B cell (primary cell): ENCODE data around the gene CPM. TPM values are rescaled to one million over a fixed set of nuclear protein-coding genes. Genes with fewer than 3 reads are reported as not detected.

Experiments
- ATAC-seq: fragments of 200-7000 bp; cut with Tn5 transposase; one replicate; pipeline ENCODE4 v1.10.0; 2021; ENCODE audit warnings: low read depth, mild to moderate bottlenecking, moderate number of reproducible peaks, moderate library complexity
- CTCF ChIA-PET: fragments of 350-600 bp; sonication (Branson Sonifier 250); formaldehyde crosslinking; loops from one replicate; lab custom pipeline; 2021; ENCODE audit warnings: antibody characterized with exemption, inconsistent platforms; lab: Charles Lee
- POLR2A ChIA-PET: fragments of 350-600 bp; sonication (Branson Sonifier 250); formaldehyde crosslinking; loops from one replicate; lab custom pipeline; 2021; ENCODE audit warnings: antibody characterized with exemption; lab: Charles Lee
- DNase-seq: peaks from one replicate; pipeline ENCODE4 v3.0.0; 2013
- H2AFZ ChIP-seq: 2 replicates; pipeline ENCODE4 v1.6.1; 2012; ENCODE audit warnings: mild to moderate bottlenecking, low read depth, low read length; ENCODE audit not compliant: insufficient read depth, poor library complexity, severe bottlenecking
- H3K27ac ChIP-seq, 2 donors: 1 replicate in 1 of 2; 2 replicates in 1 of 2; pipeline ENCODE4 v1.5.1; 2012 to 2013; ENCODE audit warnings: low read length in 2 of 2, mild to moderate bottlenecking in 2 of 2, moderate library complexity in 1 of 2
- H3K27me3 ChIP-seq, 4 experiments: fragments of 200-600 bp in 1 of 4; sonication (generic) in 1 of 4; replicated peaks in 1 of 4; 1 replicate in 2 of 4; 2 replicates in 2 of 4; pipeline versions ENCODE4 v1.6.1 to v1.7.0; 2013 to 2016; ENCODE audit warnings: low read length in 3 of 4, mild to moderate bottlenecking in 2 of 4, mixed read lengths in 1 of 4, moderate library complexity in 1 of 4; ENCODE audit not compliant: insufficient read depth in 4 of 4, control insufficient read depth in 3 of 4; ENCODE audit errors: control extremely low read depth in 1 of 4
- H3K36me3 ChIP-seq, 2 experiments: replicated peaks in 1 of 2; 1 replicate in 1 of 2; 2 replicates in 1 of 2; pipeline versions ENCODE4 v1.6.1 to v1.7.1; 2013; ENCODE audit warnings: low read length in 1 of 2; ENCODE audit not compliant: insufficient read depth in 2 of 2, control insufficient read depth in 1 of 2; ENCODE audit errors: control extremely low read depth in 1 of 2, extremely low read depth in 1 of 2
- H3K4me1 ChIP-seq, 2 donors: fragments of 200-600 bp in 1 of 2; sonication (generic) in 1 of 2; 1 replicate in 1 of 2; 2 replicates in 1 of 2; pipeline versions ENCODE4 v1.5.1 to v1.6.1; 2013 to 2017; ENCODE audit warnings: low read length in 2 of 2; ENCODE audit not compliant: control insufficient read depth in 2 of 2, insufficient read depth in 2 of 2
- H3K4me2 ChIP-seq: replicated peaks from 2 replicates; pipeline ENCODE3; 2012; ENCODE audit warnings: mild to moderate bottlenecking, low read depth, low read length; ENCODE audit not compliant: poor library complexity, severe bottlenecking
- H3K4me3 ChIP-seq, 5 experiments: fragments of 200-600 bp in 1 of 5; sonication (generic) in 1 of 5; 1 replicate in 3 of 5; 2 replicates in 2 of 5; pipeline versions ENCODE4 v1.5.1 to v1.7.0; 2011 to 2016; ENCODE audit warnings: low read length in 4 of 5, mild to moderate bottlenecking in 4 of 5, low read depth in 2 of 5, control low read depth in 1 of 5, moderate library complexity in 1 of 5; ENCODE audit not compliant: insufficient read depth in 1 of 5; ENCODE audit errors: control extremely low read depth in 1 of 5, extremely low read depth in 1 of 5
- H3K79me2 ChIP-seq: fragments of 200-600 bp; sonication (generic); one replicate; pipeline ENCODE4 v1.6.0; 2016; ENCODE audit warnings: low read length; ENCODE audit not compliant: control insufficient read depth, insufficient read depth
- H3K9ac ChIP-seq: fragments of 200-600 bp; sonication (generic); 2 replicates; pipeline ENCODE4 v1.6.1; 2017; ENCODE audit warnings: mild to moderate bottlenecking, low read length, moderate library complexity
- H3K9me3 ChIP-seq, 3 donors: one replicate each; pipeline versions ENCODE4 v1.6.1 to v1.7.1; 2013; ENCODE audit warnings: low read length in 2 of 3; ENCODE audit not compliant: control insufficient read depth in 2 of 3, insufficient read depth in 1 of 3; ENCODE audit errors: control extremely low read depth in 1 of 3
- H4K20me1 ChIP-seq: 2 replicates; pipeline ENCODE4 v1.6.0; 2012; ENCODE audit warnings: mild to moderate bottlenecking, low read length; ENCODE audit not compliant: insufficient read depth, control insufficient read depth, poor library complexity, severe bottlenecking
- H3K27ac Mint-ChIP-seq: one replicate; pipeline ENCODE4 v1.8.0; 2021; ENCODE audit warnings: mixed read lengths
- H3K27me3 Mint-ChIP-seq: one replicate; pipeline ENCODE4 v1.8.0; 2021; ENCODE audit warnings: mixed read lengths
- H3K4me1 Mint-ChIP-seq: one replicate; pipeline ENCODE4 v1.8.0; 2021; ENCODE audit warnings: mixed read lengths
- H3K4me3 Mint-ChIP-seq: one replicate; pipeline ENCODE4 v1.8.0; 2021; ENCODE audit warnings: mixed read lengths
- H3K9me3 Mint-ChIP-seq: one replicate; pipeline ENCODE4 v1.8.0; 2022; ENCODE audit warnings: mixed read lengths; ENCODE audit not compliant: insufficient read depth
- CTCF ChIP-seq: fragments of 200-600 bp; IDR thresholded peaks from one replicate; pipeline ENCODE4 v1.8.0; 2022; ENCODE audit warnings: antibody characterized with exemption, mild to moderate bottlenecking
- EZH2 ChIP-seq: IDR thresholded peaks from 2 replicates; pipeline ENCODE4 v1.6.1; 2012; ENCODE audit warnings: borderline replicate concordance, low read depth, mild to moderate bottlenecking, moderate library complexity, low read length; ENCODE audit not compliant: insufficient read depth, poor library complexity, severe bottlenecking
- WGBS: methylation state at CpG from one replicate; pipeline ENCODE4 v1.1.5; 2013; ENCODE audit warnings: missing lambda C conversion rate; ENCODE audit not compliant: insufficient coverage; 5-methylcytosine and 5-hydroxymethylcytosine counted together
- intact Hi-C: fragments of 100-400 bp; cut with micrococcal nuclease; formaldehyde crosslinking; loops from one replicate; pipeline ENCODE4 v1.10.0; 2022
- polyA plus RNA-seq: library from polyadenylated mRNA; depleted of rRNA; stranded (reverse); fragments of >200 nt; gene quantifications from 2 replicates; pipeline ENCODE4 v1.2.3, GENCODE V29; 2012
- total RNA-seq, 2 donors: library from RNA; stranded (reverse); fragments of 120-200 nt in 1 of 2; gene quantifications; 1 replicate in 1 of 2; 2 replicates in 1 of 2; pipeline versions ENCODE4 v1.2.3 to v1.2.4, GENCODE V29; 2013 to 2022

CPM gene
- total and polyA plus RNA-seq, 2 donors (not counting 1 experiment from before 2014, with no cell fraction given) = 1.2 to 5.0 TPM

- CTCF ChIA-PET = no interaction called here
- intact Hi-C loops = no loop called here
- no peak for ATAC-seq
These were observed 17.9 kb downstream of the CPM start for GRCh38 chr12:68915055-68915454.

GRCh38 chr12:68913682-68914081 is 19.3 kb downstream of the CPM start:
- H3K4me1 Mint-ChIP-seq = peaks cover 3% of the 10 kb centered on the region
- Histone ChIP-seq H3K9me3 (no peaks in the 10 kb centered on the region), H3K9ac (no peak overlapping the region), H3K27me3 (no peaks in the 10 kb centered on the region), H3K4me1 (no peaks in the 10 kb centered on the region), H2AFZ (no peak overlapping the region), H3K79me2 (no peaks in the 10 kb centered on the region), H4K20me1 (no peaks in the 10 kb centered on the region), H3K4me2 (no peak overlapping the region), H3K4me3 (no peak overlapping the region), H3K36me3 (peaks cover 0 to 2% of the 10 kb centered on the region in 2 experiments), H3K27ac (no peak overlapping the region)
- H3K4me3 Mint-ChIP-seq = no peak overlapping the region
- intact Hi-C loops = no loop called here
- no peak overlapping the region for H3K27ac Mint-ChIP-seq
- POLR2A ChIA-PET = no interaction called here
- ATAC-seq (no peak), DNase-seq (no peak)
- H3K27me3 Mint-ChIP-seq = no peaks in the 10 kb centered on the region
- no peaks in the 10 kb centered on the region for H3K9me3 Mint-ChIP-seq
- CTCF ChIA-PET = interaction anchor here (1.5 to 1.8 kb wide), 2 partner anchors 10 to 19 kb away, joined by 3 to 4 read pairs; partner anchors contain the start of gene CPM
- TF ChIP-seq EZH2 = no peak
- TF ChIP-seq CTCF = no peak
- 100% methylated on average over 3 of the region's 4 CpGs for WGBS

More at GRCh38 chr12:68915055-68915454, 17.9 kb downstream of the CPM start:
- Histone ChIP-seq H3K79me2 (no peaks in the 10 kb centered on the region), H3K4me1 (no peaks in the 10 kb centered on the region), H3K36me3 (no peaks in the 10 kb centered on the region), H3K9me3 (no peaks in the 10 kb centered on the region), H3K4me3 (no peak overlapping the region), H2AFZ (no peak overlapping the region), H4K20me1 (no peaks in the 10 kb centered on the region), H3K9ac (no peak overlapping the region), H3K27ac (no peak overlapping the region), H3K27me3 (no peaks in the 10 kb centered on the region), H3K4me2 (no peak overlapping the region)
- no peak overlapping the region for H3K27ac Mint-ChIP-seq
- peaks cover 3% of the 10 kb centered on the region for H3K4me1 Mint-ChIP-seq
- POLR2A ChIA-PET = no interaction called here
- H3K27me3 Mint-ChIP-seq = no peaks in the 10 kb centered on the region
- H3K9me3 Mint-ChIP-seq = no peaks in the 10 kb centered on the region
- TF ChIP-seq CTCF (no peak), EZH2 (no peak)
- no peak for DNase-seq
- WGBS = 0% methylated on average over 1 of the region's 3 CpGs
- no peak overlapping the region for H3K4me3 Mint-ChIP-seq
